ENCODE data around the gene ANKRD13C.

ANKRD13C gene

GRCh38 chr1:70364439-70364838, 9.9 kb upstream of the ANKRD13C start:
- Histone ChIP-seq H3K4me3 (ENCODE audit: low read depth, low read length) (no peak overlapping the region), H3K27ac (no peak overlapping the region), H3K36me3 (replicated peaks) (no peaks in the 10 kb centered on the region), H3K27me3 (replicated peaks) (no peaks in the 10 kb centered on the region)
- no peak for DNase-seq
- in situ Hi-C loops (cut with HindIII; ENCODE audit: low pct_ligation_motif_present, low sequenced_read_pairs): no loop called here
- TF ChIP-seq, protein P1, sequence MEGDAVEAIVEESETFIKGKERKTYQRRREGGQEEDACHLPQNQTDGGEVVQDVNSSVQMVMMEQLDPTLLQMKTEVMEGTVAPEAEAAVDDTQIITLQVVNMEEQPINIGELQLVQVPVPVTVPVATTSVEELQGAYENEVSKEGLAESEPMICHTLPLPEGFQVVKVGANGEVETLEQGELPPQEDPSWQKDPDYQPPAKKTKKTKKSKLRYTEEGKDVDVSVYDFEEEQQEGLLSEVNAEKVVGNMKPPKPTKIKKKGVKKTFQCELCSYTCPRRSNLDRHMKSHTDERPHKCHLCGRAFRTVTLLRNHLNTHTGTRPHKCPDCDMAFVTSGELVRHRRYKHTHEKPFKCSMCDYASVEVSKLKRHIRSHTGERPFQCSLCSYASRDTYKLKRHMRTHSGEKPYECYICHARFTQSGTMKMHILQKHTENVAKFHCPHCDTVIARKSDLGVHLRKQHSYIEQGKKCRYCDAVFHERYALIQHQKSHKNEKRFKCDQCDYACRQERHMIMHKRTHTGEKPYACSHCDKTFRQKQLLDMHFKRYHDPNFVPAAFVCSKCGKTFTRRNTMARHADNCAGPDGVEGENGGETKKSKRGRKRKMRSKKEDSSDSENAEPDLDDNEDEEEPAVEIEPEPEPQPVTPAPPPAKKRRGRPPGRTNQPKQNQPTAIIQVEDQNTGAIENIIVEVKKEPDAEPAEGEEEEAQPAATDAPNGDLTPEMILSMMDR (IDR thresholded peaks at IDR 0.05; ENCODE audit: low read depth, low read length, missing control alignments): no peak

- peak; percentile 69 for DNase-seq
- Histone ChIP-seq H3K4me3 (ENCODE audit: low read depth, low read length) (no peak overlapping the region), H3K36me3 (replicated peaks) (no peaks in the 10 kb centered on the region), H3K27me3 (replicated peaks) (no peaks in the 10 kb centered on the region), H3K27ac (peak overlapping the region; percentile 58)
- TF ChIP-seq, protein P1 (IDR thresholded peaks at IDR 0.05; ENCODE audit: low read depth, low read length, missing control alignments): no peak
- in situ Hi-C loops (cut with HindIII; ENCODE audit: low pct_ligation_motif_present, low sequenced_read_pairs): no loop called here
Observed at GRCh38 chr1:70361727-70362398, 7.3 kb upstream of the ANKRD13C start.

- no peak for DNase-seq
- H3K27ac ChIP-seq: no peak overlapping the region
- in situ Hi-C loops (cut with HindIII; ENCODE audit: low pct_ligation_motif_present, low sequenced_read_pairs): no loop called here
- no peaks in the 10 kb centered on the region for H3K27me3 ChIP-seq (replicated peaks)
- TF ChIP-seq, protein P1 (IDR thresholded peaks at IDR 0.05; ENCODE audit: low read depth, low read length, missing control alignments): no peak
- H3K36me3 ChIP-seq (replicated peaks): no peaks in the 10 kb centered on the region
- no peak overlapping the region for H3K4me3 ChIP-seq (ENCODE audit: low read depth, low read length)
Observed at GRCh38 chr1:70360321-70360720, 5.8 kb upstream of the ANKRD13C start.

DNA sequence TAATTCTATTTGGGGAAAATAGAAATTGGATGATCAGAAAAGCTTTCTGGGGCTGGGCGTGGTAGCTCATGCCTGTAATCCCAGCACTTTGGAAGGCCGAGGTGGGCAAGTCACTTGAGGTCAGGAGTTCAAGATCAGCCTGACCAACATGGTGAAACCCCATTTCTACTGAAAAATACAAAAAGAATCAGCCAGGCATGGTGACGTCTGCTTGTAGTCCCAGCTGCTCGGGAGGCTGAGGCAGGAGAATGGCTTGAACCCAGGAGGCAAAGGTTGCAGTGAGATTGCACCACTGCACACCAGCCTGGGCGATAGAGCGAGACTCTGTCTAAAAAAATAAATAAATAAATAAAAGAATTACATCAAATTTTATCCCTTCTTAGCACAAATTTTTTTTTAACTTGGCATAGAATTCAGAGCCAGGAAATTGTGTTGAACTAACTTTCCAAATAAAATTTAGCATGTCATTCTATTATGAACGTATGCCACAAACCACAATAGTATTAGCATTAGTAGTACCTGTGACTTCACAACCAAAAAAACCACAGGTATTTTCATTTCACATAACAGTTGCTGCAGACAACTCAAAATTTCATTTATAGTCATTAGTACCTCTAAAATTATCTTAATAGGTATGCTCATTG, 4.5 kb upstream of the ANKRD13C start:
- Histone ChIP-seq H3K27me3 (replicated peaks) (no peaks in the 10 kb centered on the region), H3K4me3 (ENCODE audit: low read depth, low read length) (no peak overlapping the region), H3K27ac (no peak overlapping the region), H3K36me3 (replicated peaks) (no peaks in the 10 kb centered on the region)
- in situ Hi-C loops (cut with HindIII; ENCODE audit: low pct_ligation_motif_present, low sequenced_read_pairs): no loop called here
- no peak for DNase-seq
- TF ChIP-seq, protein P1 (IDR thresholded peaks at IDR 0.05; ENCODE audit: low read depth, low read length, missing control alignments): no peak

DNA sequence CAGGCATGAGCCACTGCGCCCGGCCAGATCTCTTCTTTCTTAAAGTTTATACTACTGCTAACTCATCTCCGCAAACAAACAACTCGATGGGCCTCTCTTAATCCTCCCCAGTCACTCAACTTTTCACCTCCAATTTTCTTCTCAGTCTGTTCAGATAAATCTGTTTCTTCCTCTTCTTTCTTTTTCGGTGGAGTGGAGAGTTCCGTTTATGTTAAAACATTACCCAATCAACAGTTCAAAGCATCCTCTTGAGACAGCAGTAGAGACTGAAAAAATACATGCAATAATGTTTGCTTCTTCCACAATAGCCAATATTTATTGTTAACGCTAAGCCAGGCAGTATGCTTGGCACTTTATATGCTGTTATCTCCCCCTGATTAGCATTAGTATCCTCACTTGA, 1.4 kb upstream of the ANKRD13C start:
- Histone ChIP-seq H3K4me3 (ENCODE audit: low read depth, low read length) (no peak overlapping the region), H3K36me3 (replicated peaks) (no peaks in the 10 kb centered on the region), H3K27ac (no peak overlapping the region), H3K27me3 (replicated peaks) (no peaks in the 10 kb centered on the region)
- TF ChIP-seq, protein P1 (IDR thresholded peaks at IDR 0.05; ENCODE audit: low read depth, low read length, missing control alignments): no peak
- in situ Hi-C loops (cut with HindIII; ENCODE audit: low pct_ligation_motif_present, low sequenced_read_pairs): no loop called here
- no peak for DNase-seq

DNA sequence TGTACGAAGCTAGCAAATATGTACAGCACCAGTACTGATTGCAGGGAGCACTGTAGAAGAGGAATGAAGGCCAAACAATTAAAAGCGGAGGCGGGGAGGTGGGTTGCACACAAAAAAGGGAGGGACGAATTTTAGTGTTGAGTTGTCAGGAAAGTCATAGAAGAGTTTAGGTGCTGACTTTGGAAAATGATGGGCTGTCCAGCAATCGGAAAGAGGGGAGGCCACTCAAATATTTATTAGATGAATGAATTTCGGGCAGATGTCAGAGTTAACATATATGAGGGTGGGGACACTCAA, 537 bp upstream of the ANKRD13C start:
- no peaks in the 10 kb centered on the region for H3K36me3 ChIP-seq (replicated peaks)
- in situ Hi-C loops (cut with HindIII; ENCODE audit: low pct_ligation_motif_present, low sequenced_read_pairs): no loop called here
- TF ChIP-seq, protein P1 (IDR thresholded peaks at IDR 0.05; ENCODE audit: low read depth, low read length, missing control alignments): no peak
- no peaks in the 10 kb centered on the region for H3K27me3 ChIP-seq (replicated peaks)
- H3K27ac ChIP-seq: peak overlapping the region; percentile 95
- peak overlapping the region; percentile 94 for H3K4me3 ChIP-seq (ENCODE audit: low read depth, low read length)
- no peak for DNase-seq

Measured in brain microvascular endothelial cell (primary cell).